Measurements from ENCODE around the gene HBQ1. TPM values are rescaled to one million over a fixed set of nuclear protein-coding genes. Genes with fewer than 3 reads are reported as not detected.
A peak's percentile ranks its signal among the peaks of the same experiment; 100 is the strongest.

Gene HBQ1
- total RNA-seq, 4 donors from 2014 or later = not detected

DNA sequence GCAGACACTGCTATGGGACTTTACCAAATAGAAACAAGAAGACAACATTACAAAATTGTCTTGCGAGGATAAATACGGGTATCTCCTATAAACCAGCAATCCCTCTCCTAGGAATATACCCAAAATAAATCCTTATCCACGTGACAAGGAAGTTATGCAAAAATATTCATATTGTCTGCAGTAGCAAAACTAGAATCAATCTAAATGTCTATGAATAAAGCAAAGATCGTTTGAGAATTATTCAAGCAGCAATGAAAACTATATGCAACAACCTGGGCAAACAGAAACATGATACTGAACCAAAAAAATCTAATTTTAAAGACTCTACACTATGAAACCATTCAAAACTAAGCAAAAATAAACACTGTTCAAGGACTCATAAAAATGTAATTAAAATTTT is 39.8 kb downstream of the HBQ1 start:
- TF ChIP-seq, protein P1, sequence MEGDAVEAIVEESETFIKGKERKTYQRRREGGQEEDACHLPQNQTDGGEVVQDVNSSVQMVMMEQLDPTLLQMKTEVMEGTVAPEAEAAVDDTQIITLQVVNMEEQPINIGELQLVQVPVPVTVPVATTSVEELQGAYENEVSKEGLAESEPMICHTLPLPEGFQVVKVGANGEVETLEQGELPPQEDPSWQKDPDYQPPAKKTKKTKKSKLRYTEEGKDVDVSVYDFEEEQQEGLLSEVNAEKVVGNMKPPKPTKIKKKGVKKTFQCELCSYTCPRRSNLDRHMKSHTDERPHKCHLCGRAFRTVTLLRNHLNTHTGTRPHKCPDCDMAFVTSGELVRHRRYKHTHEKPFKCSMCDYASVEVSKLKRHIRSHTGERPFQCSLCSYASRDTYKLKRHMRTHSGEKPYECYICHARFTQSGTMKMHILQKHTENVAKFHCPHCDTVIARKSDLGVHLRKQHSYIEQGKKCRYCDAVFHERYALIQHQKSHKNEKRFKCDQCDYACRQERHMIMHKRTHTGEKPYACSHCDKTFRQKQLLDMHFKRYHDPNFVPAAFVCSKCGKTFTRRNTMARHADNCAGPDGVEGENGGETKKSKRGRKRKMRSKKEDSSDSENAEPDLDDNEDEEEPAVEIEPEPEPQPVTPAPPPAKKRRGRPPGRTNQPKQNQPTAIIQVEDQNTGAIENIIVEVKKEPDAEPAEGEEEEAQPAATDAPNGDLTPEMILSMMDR (IDR thresholded peaks at IDR 0.05) = no peak
- TF ChIP-seq POLR2A (IDR thresholded peaks at IDR 0.05) = no peak
- no peak for TF ChIP-seq EP300 (IDR thresholded peaks at IDR 0.05; ENCODE audit: low read depth)
- no peak for TF ChIP-seq POLR2AphosphoS5 (IDR thresholded peaks at IDR 0.05)
- H3K4me3 ChIP-seq = no peak overlapping the region
- in situ Hi-C loops (cut with MboI; ENCODE audit: low pct_ligation_motif_present in 1 of 4, low pct_unique_long_range_greater_than_20kb in 1 of 4, low sequenced_read_pairs in 3 of 4) = no loop called here
- no peaks in the 10 kb centered on the region for H3K9me3 ChIP-seq
- no peaks in the 10 kb centered on the region for H3K27me3 ChIP-seq
- H3K27ac ChIP-seq = no peak overlapping the region
- peaks cover 0 to 73% (median 28%) of the 10 kb centered on the region in 4 donors for H3K36me3 ChIP-seq
- intact Hi-C loops (cut with DNase I; ENCODE audit: low total_unique reads) = no loop called here
- 60 to 74% methylated on average over 3 to 4 of the region's 4 CpGs for WGBS, 2 donors (ENCODE audit: low coverage in 1 of 2)
- H3K4me1 ChIP-seq = peaks cover 0 to 3% (median 1%) of the 10 kb centered on the region in 4 donors
- no peak for DNase-seq

DNA sequence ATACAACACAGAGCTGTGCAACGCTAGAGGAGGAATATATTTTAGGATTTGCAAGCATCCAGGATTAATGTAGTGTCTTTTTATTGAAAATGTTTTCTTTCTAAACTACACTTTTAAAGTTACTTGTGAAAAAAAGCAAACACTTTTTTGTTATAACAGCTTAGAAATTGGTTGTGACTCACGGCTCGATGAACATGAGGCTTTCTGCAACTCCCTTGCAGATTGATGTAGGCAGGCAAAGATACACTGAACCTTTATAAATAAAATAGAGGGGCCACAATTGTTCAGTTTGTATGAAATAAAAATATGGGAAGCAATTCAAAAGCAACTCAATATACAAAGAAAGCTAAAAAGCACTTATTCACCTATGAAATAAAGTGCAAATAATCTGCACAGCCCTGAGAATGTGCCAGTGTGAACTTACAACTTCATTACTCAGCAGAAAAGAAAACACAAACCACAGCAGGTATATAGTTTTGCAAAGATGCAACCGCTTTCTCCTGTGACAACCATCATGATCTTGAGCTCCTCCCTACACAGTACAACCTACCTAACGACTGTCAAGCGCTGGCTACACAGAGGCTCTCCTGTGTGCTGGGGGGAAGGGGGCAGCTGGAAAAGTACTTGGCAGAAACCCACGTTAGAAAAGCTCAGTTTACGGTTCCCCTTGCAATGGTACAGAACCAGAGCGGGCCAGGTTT is 48.0 kb downstream of the HBQ1 start:
- H3K9me3 ChIP-seq = no peaks in the 10 kb centered on the region
- H3K27me3 ChIP-seq = no peaks in the 10 kb centered on the region
- in situ Hi-C loops (cut with MboI; ENCODE audit: low pct_ligation_motif_present in 1 of 4, low pct_unique_long_range_greater_than_20kb in 1 of 4, low sequenced_read_pairs in 3 of 4) = no loop called here
- H3K27ac ChIP-seq = peak overlapping the region; percentile 96 to 98 (median 97)
- TF ChIP-seq, protein P1 (IDR thresholded peaks at IDR 0.05) = no peak
- TF ChIP-seq POLR2A (IDR thresholded peaks at IDR 0.05) (no peak), EP300 (IDR thresholded peaks at IDR 0.05; ENCODE audit: low read depth) (no peak), POLR2AphosphoS5 (IDR thresholded peaks at IDR 0.05) (no peak)
- DNase-seq = no peak
- WGBS, 2 donors (ENCODE audit: low coverage in 1 of 2) = 18 to 51% methylated on average over 4 to 9 of the region's 9 CpGs
- H3K4me1 ChIP-seq = peaks cover 9 to 21% (median 16%) of the 10 kb centered on the region in 4 donors
- H3K36me3 ChIP-seq = peaks cover 0 to 33% (median 15%) of the 10 kb centered on the region in 4 donors
- H3K4me3 ChIP-seq = peak overlapping the region; percentile 79 to 91 (median 86)
- intact Hi-C loops (cut with DNase I; ENCODE audit: low total_unique reads) = no loop called here

DNA sequence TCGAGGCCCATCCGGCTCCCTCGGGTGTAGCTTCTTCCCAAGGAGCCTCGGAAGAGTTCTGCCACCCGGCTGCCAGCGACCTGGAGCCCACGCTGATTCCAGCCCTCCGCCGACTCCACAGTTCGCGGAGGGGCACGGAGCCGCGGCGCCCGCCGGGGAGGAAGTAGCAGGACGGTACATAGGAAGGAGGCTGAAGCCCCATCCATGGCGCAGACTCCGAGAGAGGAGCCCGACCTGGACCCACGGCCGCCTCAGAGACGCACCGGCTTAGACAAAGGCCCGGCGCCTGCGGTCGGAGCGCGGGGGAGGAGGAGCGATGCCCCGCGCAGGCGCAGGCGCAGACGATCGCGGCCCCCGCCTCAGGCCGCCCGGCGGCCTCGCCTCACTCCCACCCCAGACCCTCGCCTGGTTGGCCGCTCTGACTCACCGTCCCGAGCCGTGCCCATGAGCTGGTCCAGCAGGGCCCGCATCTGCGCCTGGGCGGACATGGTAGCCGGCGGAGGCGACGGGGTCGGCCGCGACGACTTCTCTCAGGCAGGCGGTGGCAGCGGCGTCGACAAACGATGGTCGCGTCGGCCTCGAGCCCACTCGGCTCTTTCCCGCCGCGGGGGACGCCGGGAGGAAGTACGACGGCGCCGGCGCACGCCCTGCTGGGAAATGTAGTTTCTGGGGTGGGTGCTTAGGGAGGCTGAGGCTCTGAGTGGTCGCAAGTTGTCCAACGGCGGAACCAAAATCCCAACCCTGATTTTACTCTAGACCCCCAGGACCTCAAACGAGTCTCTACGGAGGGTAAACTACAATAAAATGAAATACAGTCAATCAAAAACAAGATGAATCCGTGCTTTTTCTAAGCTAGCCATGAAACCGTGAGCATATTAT is 48.8 kb downstream of the HBQ1 start, which contains the start of gene LUC7L:
Gene LUC7L, minus strand, starts transcription at position 598 of the 879 bp plus-strand sequence. Its CDS starts 110 bp downstream, at position 488.
- peak; percentile 90 for DNase-seq
- in situ Hi-C loops (cut with MboI; ENCODE audit: low pct_ligation_motif_present in 1 of 4, low pct_unique_long_range_greater_than_20kb in 1 of 4, low sequenced_read_pairs in 3 of 4) = no loop called here
- peak within 1 kb of the TSS; percentile 79 to 91 (median 86) for H3K4me3 ChIP-seq
- WGBS, 2 donors (ENCODE audit: low coverage in 1 of 2) = 2 to 23% methylated on average over 4 to 80 of the region's 88 CpGs
- H3K27ac ChIP-seq = peak within 1 kb of the TSS; percentile 96 to 98 (median 97)
- H3K9me3 ChIP-seq = no peaks in the 10 kb centered on the region
- H3K36me3 ChIP-seq = peaks cover 0 to 25% (median 11%) of the 10 kb centered on the region in 4 donors
- H3K27me3 ChIP-seq = no peaks in the 10 kb centered on the region
- H3K4me1 ChIP-seq = peaks cover 9 to 25% (median 16%) of the 10 kb centered on the region in 4 donors
- intact Hi-C loops (cut with DNase I; ENCODE audit: low total_unique reads) = no loop called here
- TF ChIP-seq, protein P1 (IDR thresholded peaks at IDR 0.05) = peak in 1 of 5 experiments; percentile 16
- TF ChIP-seq POLR2A (IDR thresholded peaks at IDR 0.05) (peak; percentile 94), POLR2AphosphoS5 (IDR thresholded peaks at IDR 0.05) (peak; percentile 98), EP300 (IDR thresholded peaks at IDR 0.05; ENCODE audit: low read depth) (peak; percentile 44)
